ENCODE measurements around the gene NCOA1. TPM values are rescaled to one million over a fixed set of nuclear protein-coding genes. Genes with fewer than 3 reads are reported as not detected.

NCOA1 gene
- total RNA-seq, 1 experiment from 2014 or later: 27.5 TPM

DNA sequence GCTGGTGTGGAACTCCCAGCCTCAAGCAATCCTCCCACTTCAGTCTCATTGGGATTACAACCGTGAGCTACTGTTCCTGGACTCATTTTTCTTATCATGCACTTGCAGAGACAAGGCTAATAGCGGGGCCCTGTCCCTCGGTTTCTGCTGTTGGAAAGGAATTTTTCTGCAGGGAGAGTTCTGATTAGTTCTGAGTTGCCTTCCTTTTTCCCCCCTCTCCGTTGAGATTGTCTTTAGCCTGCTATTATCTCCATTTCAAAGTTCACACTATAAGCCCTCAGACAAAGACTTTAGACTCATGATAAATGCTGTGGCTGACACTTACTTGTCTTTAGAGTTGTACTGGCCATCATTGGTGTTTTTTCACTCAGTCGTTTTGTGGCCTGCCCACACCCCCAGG lies 97.2 kb downstream of the NCOA1 start:
- H3K9me3 ChIP-seq (ENCODE audit: low read depth, low read length, poor library complexity, severe bottlenecking): no peaks in the 10 kb centered on the region
- H3K4me1 ChIP-seq (ENCODE audit: insufficient read depth, low read length, poor library complexity, severe bottlenecking): peaks cover 14% of the 10 kb centered on the region
- no peak for DNase-seq (ENCODE audit: low spot score)
- no peak overlapping the region for H3K4me3 ChIP-seq (ENCODE audit: low read depth, low read length, poor library complexity, severe bottlenecking)
- no peaks in the 10 kb centered on the region for H3K36me3 ChIP-seq (ENCODE audit: insufficient read depth, low read length, poor library complexity, severe bottlenecking)
- intact Hi-C loops (cut with micrococcal nuclease; ENCODE audit: unreplicated experiment): no loop called here
- CTCF ChIA-PET: no interaction called here
- TF ChIP-seq, protein P1, sequence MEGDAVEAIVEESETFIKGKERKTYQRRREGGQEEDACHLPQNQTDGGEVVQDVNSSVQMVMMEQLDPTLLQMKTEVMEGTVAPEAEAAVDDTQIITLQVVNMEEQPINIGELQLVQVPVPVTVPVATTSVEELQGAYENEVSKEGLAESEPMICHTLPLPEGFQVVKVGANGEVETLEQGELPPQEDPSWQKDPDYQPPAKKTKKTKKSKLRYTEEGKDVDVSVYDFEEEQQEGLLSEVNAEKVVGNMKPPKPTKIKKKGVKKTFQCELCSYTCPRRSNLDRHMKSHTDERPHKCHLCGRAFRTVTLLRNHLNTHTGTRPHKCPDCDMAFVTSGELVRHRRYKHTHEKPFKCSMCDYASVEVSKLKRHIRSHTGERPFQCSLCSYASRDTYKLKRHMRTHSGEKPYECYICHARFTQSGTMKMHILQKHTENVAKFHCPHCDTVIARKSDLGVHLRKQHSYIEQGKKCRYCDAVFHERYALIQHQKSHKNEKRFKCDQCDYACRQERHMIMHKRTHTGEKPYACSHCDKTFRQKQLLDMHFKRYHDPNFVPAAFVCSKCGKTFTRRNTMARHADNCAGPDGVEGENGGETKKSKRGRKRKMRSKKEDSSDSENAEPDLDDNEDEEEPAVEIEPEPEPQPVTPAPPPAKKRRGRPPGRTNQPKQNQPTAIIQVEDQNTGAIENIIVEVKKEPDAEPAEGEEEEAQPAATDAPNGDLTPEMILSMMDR (conservative IDR thresholded peaks at IDR 0.05; ENCODE audit: low read depth, low read length): no peak
- TF ChIP-seq EZH2 (IDR thresholded peaks at IDR 0.05; ENCODE audit: borderline replicate concordance, low read depth, low read length, poor library complexity, severe bottlenecking): no peak
- no peak overlapping the region for H3K27ac ChIP-seq (ENCODE audit: low read depth, low read length, poor library complexity, severe bottlenecking)
- POLR2A ChIA-PET (ENCODE audit: low non-redundant PET): no interaction called here
- no TSS peak for BruUV-seq (replicated peaks)
- no peaks in the 10 kb centered on the region for H3K27me3 ChIP-seq (replicated peaks; ENCODE audit: insufficient read depth, low read depth, low read length, poor library complexity)

DNA sequence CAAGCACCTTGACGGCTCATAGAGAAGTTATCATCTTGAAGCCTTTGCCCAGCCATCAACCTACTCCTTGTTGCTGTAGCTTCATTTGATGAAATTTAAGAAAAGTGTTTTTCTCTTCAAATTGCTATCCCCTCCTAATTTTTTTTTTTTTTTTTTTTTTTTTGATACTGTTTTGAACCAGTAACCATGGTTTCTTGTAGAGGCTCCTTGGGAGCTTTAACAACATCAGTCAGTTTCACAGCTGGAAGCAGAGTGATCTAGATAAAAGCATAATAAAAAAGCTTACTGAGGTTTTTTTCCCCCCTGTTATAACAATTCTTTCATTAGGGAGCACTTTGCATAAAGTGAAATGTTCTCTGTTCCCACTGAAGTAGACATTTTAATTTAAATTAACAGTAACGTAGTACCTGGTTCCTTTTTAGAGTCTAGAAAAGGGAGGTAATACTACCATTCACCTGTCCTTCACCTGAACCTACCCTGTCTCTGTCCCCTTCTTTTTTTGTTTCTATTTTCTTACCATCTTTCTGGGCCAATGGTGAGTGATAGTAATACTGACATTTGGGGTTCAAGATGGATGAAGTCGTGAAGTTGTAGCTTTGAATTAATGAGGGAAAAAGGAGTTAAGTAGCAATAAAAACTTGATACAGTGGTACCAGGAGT lies 101.5 kb downstream of the NCOA1 start:
- no TSS peak for BruUV-seq (replicated peaks)
- POLR2A ChIA-PET (ENCODE audit: low non-redundant PET): no interaction called here

DNA sequence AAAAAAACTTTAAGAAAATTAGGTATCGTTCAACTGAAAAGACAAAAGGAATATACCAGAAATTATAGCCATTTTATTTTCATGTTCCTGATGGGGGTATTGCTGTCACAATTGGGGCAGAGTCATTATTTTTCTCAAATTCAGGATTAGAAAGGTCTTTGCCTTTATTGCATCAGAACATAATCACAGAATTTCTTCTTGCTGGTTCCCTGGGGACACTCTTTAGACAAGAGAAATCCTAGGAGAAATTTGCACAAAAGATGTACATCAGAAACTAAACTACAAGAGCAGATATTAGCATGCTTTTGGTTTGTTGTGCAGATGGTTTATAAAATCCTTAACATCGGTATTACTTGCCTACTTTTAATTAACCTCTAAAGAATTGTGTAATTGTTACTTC lies 103.2 kb downstream of the NCOA1 start:
- Histone ChIP-seq H3K9me3 (ENCODE audit: low read depth, low read length, poor library complexity, severe bottlenecking) (no peaks in the 10 kb centered on the region), H3K4me1 (ENCODE audit: insufficient read depth, low read length, poor library complexity, severe bottlenecking) (peaks cover 31% of the 10 kb centered on the region), H3K27me3 (replicated peaks; ENCODE audit: insufficient read depth, low read depth, low read length, poor library complexity) (no peaks in the 10 kb centered on the region), H3K4me3 (ENCODE audit: low read depth, low read length, poor library complexity, severe bottlenecking) (peak overlapping the region; percentile 9), H3K36me3 (ENCODE audit: insufficient read depth, low read length, poor library complexity, severe bottlenecking) (no peaks in the 10 kb centered on the region), H3K27ac (ENCODE audit: low read depth, low read length, poor library complexity, severe bottlenecking) (peak overlapping the region; percentile 69)
- CTCF ChIA-PET: no interaction called here
- POLR2A ChIA-PET (ENCODE audit: low non-redundant PET): no interaction called here
- intact Hi-C loops (cut with micrococcal nuclease; ENCODE audit: unreplicated experiment): no loop called here
- peak; percentile 71 for DNase-seq (ENCODE audit: low spot score)
- no peak for TF ChIP-seq EZH2 (IDR thresholded peaks at IDR 0.05; ENCODE audit: borderline replicate concordance, low read depth, low read length, poor library complexity, severe bottlenecking)
- TF ChIP-seq, protein P1 (conservative IDR thresholded peaks at IDR 0.05; ENCODE audit: low read depth, low read length): no peak
- BruUV-seq (replicated peaks): no TSS peak

More for the DNA sequence above, 101.5 kb downstream of the NCOA1 start:
- no peaks in the 10 kb centered on the region for H3K27me3 ChIP-seq (replicated peaks; ENCODE audit: insufficient read depth, low read depth, low read length, poor library complexity)
- intact Hi-C loops (cut with micrococcal nuclease; ENCODE audit: unreplicated experiment): no loop called here
- TF ChIP-seq, protein P1 (conservative IDR thresholded peaks at IDR 0.05; ENCODE audit: low read depth, low read length): no peak
- no peak for TF ChIP-seq EZH2 (IDR thresholded peaks at IDR 0.05; ENCODE audit: borderline replicate concordance, low read depth, low read length, poor library complexity, severe bottlenecking)
- H3K9me3 ChIP-seq (ENCODE audit: low read depth, low read length, poor library complexity, severe bottlenecking): no peaks in the 10 kb centered on the region
- DNase-seq (ENCODE audit: low spot score): peak; percentile 48
- H3K27ac ChIP-seq (ENCODE audit: low read depth, low read length, poor library complexity, severe bottlenecking): no peak overlapping the region
- H3K4me1 ChIP-seq (ENCODE audit: insufficient read depth, low read length, poor library complexity, severe bottlenecking): peaks cover 31% of the 10 kb centered on the region
- H3K4me3 ChIP-seq (ENCODE audit: low read depth, low read length, poor library complexity, severe bottlenecking): no peak overlapping the region
- no peaks in the 10 kb centered on the region for H3K36me3 ChIP-seq (ENCODE audit: insufficient read depth, low read length, poor library complexity, severe bottlenecking)
- CTCF ChIA-PET: no interaction called here

Measured in A673 (cell line).